Adrenal gland (tissue), 12 donors: ENCODE results near the gene TOX3. TPM values are rescaled to one million over a fixed set of nuclear protein-coding genes. Genes with fewer than 3 reads are reported as not detected.

Experiments
- DNase-seq, 7 donors: peaks; one replicate each; pipeline ENCODE4 v3.0.0-alpha.2; 2019 to 2020
- H3K27ac ChIP-seq, 5 donors: fragments of 200-600 bp; sonication (generic) in 4 of 5; 1 replicate in 3 of 5; 2 replicates in 2 of 5; pipeline versions ENCODE4 v1.5.1 to v1.8.0; 2016 to 2020; ENCODE audit warnings: mild to moderate bottlenecking in 1 of 5
- H3K27me3 ChIP-seq: fragments of 200-600 bp; 2 replicates; pipeline ENCODE4 v1.8.0; 2021
- H3K36me3 ChIP-seq, 2 donors: fragments of 200-600 bp; replicated peaks in 1 of 2; 1 replicate in 1 of 2; 2 replicates in 1 of 2; pipeline versions ENCODE4 v1.5.1 to v1.8.0; 2018 to 2022
- H3K4me1 ChIP-seq, 2 donors: fragments of 200-600 bp; replicated peaks in 1 of 2; 1 replicate in 1 of 2; 2 replicates in 1 of 2; pipeline versions ENCODE4 v1.5.1 to v1.8.0; 2018 to 2021
- H3K4me3 ChIP-seq, 4 donors: fragments of 200-600 bp; sonication (generic) in 3 of 4; one replicate each; pipeline ENCODE4 v1.5.1; 2016 to 2018
- H3K9me3 ChIP-seq, 3 donors: fragments of 200-600 bp; sonication (generic) in 1 of 3; replicated peaks in 1 of 3; 1 replicate in 2 of 3; 2 replicates in 1 of 3; pipeline versions ENCODE4 v1.5.1 to v1.8.0; 2016 to 2021
- POLR2A ChIP-seq, 2 donors: fragments of 450-650 bp; IDR thresholded peaks; one replicate each; pipeline ENCODE4 v1.6.1; 2017; ENCODE audit warnings: antibody characterized with exemption in 2 of 2, mild to moderate bottlenecking in 2 of 2, moderate library complexity in 1 of 2
- WGBS, 4 donors: extraction: QIAGEN DNeasy Blood & Tissue Kit in 2 of 4; methylation state at CpG; one replicate each; pipeline versions ENCODE4 v1.1.5 to v1.1.7; 2013 to 2017; 5-methylcytosine and 5-hydroxymethylcytosine counted together
- intact Hi-C, 2 donors: fragments of 100-400 bp; cut with DNase I; formaldehyde crosslinking; loops; one replicate each; pipeline versions ENCODE4 v1.14.1 to v1.15.0; 2022 to 2023
- polyA plus RNA-seq, 3 donors: library from polyadenylated mRNA; stranded (reverse); fragments of 200-250 nt in 2 of 3; fragments of 350-450 nt in 1 of 3; fragmentation: Illumina TruSeq in 1 of 3; extraction: RNeasy Lipid Tissue Mini Kit (QIAGEN cat#74804) in 1 of 3; gene quantifications; one replicate each; pipeline ENCODE4 v1.2.3, GENCODE V29; 2013 to 2014
- total RNA-seq, 9 donors: library from RNA; depleted of rRNA in 4 of 9; stranded (reverse); fragments of >200 nt in 4 of 9; fragments of 120-200 nt in 1 of 9; fragmentation: NEBNext Ultra II Directional in 1 of 9; extraction: Animal tissue kit (Norgen Biotek cat#: 25700) in 1 of 9; gene quantifications; one replicate each; pipeline versions ENCODE4 v1.1.0 to v1.2.4, GENCODE V29; 2013 to 2023
- TF ChIP-seq, protein P1 (sequence below), 6 experiments: fragments of 450-650 bp in 4 of 6; fragments of 200-600 bp in 2 of 6; sonication (generic) in 1 of 6; IDR thresholded peaks; 1 replicate in 5 of 6; 2 replicates in 1 of 6; pipeline versions ENCODE4 v1.5.1 to v1.8.0; 2016 to 2021; ENCODE audit warnings: antibody characterized with exemption in 6 of 6, mild to moderate bottlenecking in 2 of 6, moderate library complexity in 1 of 6
- donor health status: healthy with polysubstance abuse.
- donor health status: Bipolar disorder and iron deficiency.
- donor health status: DM: yes; HTN: yes; CAD: no.
- donor health status: DM: no; HTN: no; CAD: no.
- donor health status: DM: no; HTN: no; CAD: no.
- donor health status: DM: yes; HTN: yes; CAD: no.

TOX3 gene
- total and polyA plus RNA-seq, 12 donors = 0.06 to 4.2 (median 1.2) TPM; not detected in 2

GRCh38 chr16:52433643-52434042 lies 113.3 kb downstream of the TOX3 start:
- no peak for DNase-seq
- Histone ChIP-seq H3K36me3 (no peaks in the 10 kb centered on the region), H3K9me3 (no peaks in the 10 kb centered on the region), H3K4me3 (no peak overlapping the region), H3K27me3 (no peaks in the 10 kb centered on the region), H3K27ac (no peak overlapping the region), H3K4me1 (no peaks in the 10 kb centered on the region)
- TF ChIP-seq, protein P1, sequence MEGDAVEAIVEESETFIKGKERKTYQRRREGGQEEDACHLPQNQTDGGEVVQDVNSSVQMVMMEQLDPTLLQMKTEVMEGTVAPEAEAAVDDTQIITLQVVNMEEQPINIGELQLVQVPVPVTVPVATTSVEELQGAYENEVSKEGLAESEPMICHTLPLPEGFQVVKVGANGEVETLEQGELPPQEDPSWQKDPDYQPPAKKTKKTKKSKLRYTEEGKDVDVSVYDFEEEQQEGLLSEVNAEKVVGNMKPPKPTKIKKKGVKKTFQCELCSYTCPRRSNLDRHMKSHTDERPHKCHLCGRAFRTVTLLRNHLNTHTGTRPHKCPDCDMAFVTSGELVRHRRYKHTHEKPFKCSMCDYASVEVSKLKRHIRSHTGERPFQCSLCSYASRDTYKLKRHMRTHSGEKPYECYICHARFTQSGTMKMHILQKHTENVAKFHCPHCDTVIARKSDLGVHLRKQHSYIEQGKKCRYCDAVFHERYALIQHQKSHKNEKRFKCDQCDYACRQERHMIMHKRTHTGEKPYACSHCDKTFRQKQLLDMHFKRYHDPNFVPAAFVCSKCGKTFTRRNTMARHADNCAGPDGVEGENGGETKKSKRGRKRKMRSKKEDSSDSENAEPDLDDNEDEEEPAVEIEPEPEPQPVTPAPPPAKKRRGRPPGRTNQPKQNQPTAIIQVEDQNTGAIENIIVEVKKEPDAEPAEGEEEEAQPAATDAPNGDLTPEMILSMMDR (IDR thresholded peaks at IDR 0.05) = no peak
- TF ChIP-seq POLR2A (IDR thresholded peaks at IDR 0.05) = no peak
- 44 to 78% (median 53%) methylated on average over 2 of the region's 2 CpGs for WGBS, 4 donors
- intact Hi-C loops = no loop called here

- 75 to 90% (median 82%) methylated on average over 2 of the region's 2 CpGs for WGBS, 4 donors
- no peak for DNase-seq
- TF ChIP-seq POLR2A (IDR thresholded peaks at IDR 0.05) = no peak
- TF ChIP-seq, protein P1 (IDR thresholded peaks at IDR 0.05) = no peak
- H3K27me3 ChIP-seq = no peaks in the 10 kb centered on the region
- no peaks in the 10 kb centered on the region for H3K36me3 ChIP-seq
- intact Hi-C loops = no loop called here
- no peak overlapping the region for H3K27ac ChIP-seq
- no peak overlapping the region for H3K4me3 ChIP-seq
- H3K4me1 ChIP-seq = no peaks in the 10 kb centered on the region
- no peaks in the 10 kb centered on the region for H3K9me3 ChIP-seq
Measured at GRCh38 chr16:52424591-52424990, 122.4 kb downstream of the TOX3 start.

DNA sequence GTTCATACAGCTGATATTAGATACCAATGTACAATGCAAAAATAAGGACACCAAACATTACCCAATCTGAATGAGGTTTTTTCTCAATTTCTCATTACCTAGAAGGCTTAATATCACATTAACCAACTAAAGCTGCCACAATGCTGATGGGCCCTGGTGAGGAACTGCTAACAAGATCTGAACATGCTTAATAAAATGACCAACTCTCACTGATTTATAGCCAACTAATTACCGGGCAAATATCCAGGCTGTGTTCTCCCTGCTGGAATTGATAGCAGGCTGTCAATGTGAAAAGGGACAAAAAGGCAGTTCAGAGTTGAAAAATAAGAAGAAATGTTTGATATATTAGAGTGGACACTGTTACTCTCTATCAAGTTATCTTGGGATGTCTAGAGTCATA lies 124.6 kb downstream of the TOX3 start:
- no peak for TF ChIP-seq POLR2A (IDR thresholded peaks at IDR 0.05)
- TF ChIP-seq, protein P1 (IDR thresholded peaks at IDR 0.05) = no peak
- H3K27ac ChIP-seq = no peak overlapping the region
- no peaks in the 10 kb centered on the region for H3K4me1 ChIP-seq
- H3K4me3 ChIP-seq = no peak overlapping the region
- intact Hi-C loops = no loop called here
- H3K9me3 ChIP-seq = no peaks in the 10 kb centered on the region
- no peaks in the 10 kb centered on the region for H3K36me3 ChIP-seq
- 18 to 33% (median 25%) methylated on average over 1 of the region's 1 CpG for WGBS, 4 donors
- no peak for DNase-seq
- H3K27me3 ChIP-seq = no peaks in the 10 kb centered on the region

DNA sequence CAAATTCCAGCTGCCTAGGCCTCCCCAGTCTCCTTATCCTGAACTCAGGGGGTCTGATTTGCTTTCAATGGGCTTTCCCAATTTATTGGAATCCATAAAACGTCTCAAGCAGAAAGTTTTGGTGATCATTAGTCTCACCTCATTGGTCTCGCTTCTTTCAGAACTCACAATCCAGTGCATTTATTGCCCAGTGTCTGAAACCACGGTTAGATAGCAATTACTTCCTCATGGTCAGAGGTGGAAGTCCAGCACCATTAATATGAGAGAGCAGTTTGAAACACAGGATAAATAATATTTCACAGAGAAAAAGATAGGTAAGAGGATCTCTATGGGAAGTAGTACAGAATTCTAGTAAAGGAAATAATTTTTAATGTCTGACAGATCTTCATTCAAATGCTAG lies 128.7 kb downstream of the TOX3 start:
- Histone ChIP-seq H3K27ac (no peak overlapping the region), H3K4me3 (no peak overlapping the region), H3K27me3 (no peaks in the 10 kb centered on the region), H3K9me3 (no peaks in the 10 kb centered on the region), H3K36me3 (no peaks in the 10 kb centered on the region), H3K4me1 (no peaks in the 10 kb centered on the region)
- no peak for DNase-seq
- 50 to 61% (median 54%) methylated on average over 3 of the region's 3 CpGs for WGBS, 4 donors
- TF ChIP-seq POLR2A (IDR thresholded peaks at IDR 0.05) = no peak
- TF ChIP-seq, protein P1 (IDR thresholded peaks at IDR 0.05) = no peak
- intact Hi-C loops = no loop called here
